GM18907 (cell line): Measurements from ENCODE around the gene ZBTB8A.
"Not testable (repeated sequence)": the region's sequence is repeated elsewhere in the genome, so short reads cannot be mapped to it uniquely, and the experiment has no call there.

ENCODE experiments used
- ATAC-seq: cut with Tn5 transposase; IDR thresholded peaks from one replicate; pipeline ENCODE4 v1.9.1; 2021; ENCODE audit warnings: mild to moderate bottlenecking, moderate library complexity; ENCODE audit not compliant: unreplicated experiment

ZBTB8A gene

DNA sequence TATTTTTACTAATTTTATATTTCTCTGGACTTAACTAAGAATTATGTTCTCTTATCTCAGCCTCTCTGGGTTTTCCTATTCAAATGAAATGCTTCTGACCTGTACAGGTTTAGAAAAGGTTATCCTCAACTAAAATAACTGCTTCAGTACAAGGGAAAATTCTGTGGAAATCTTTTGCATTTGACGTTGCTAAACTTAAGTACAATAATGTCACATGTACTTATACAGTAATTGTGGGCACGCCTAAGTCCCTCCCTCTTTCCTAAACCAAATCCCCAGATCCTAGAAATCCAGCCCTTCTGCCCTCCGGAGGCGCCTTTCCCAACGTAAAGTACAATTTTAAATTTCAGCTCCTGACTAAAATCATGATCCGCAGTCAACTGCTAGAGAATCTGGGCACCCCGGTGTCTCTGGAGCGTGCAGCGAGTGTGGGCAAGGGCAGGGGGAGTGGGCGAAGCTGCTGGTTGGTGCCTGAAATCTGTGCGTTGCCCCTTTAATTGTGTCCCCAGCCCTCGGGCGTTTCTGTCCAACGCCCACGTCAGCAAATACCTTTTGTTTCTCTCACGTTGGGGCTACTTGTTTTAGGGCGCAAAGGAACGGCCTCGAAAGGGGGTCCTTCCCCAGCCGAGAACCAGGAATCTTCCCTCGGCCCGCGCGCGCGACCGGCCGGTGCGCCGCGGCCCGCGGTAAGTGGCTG, at the start of gene ZBTB8A:
Gene ZBTB8A (plus strand): TSS at position 541 of the 697 bp plus-strand sequence. CDS start 53,505 bp downstream, outside the sequence.
- ATAC-seq = no peak

DNA sequence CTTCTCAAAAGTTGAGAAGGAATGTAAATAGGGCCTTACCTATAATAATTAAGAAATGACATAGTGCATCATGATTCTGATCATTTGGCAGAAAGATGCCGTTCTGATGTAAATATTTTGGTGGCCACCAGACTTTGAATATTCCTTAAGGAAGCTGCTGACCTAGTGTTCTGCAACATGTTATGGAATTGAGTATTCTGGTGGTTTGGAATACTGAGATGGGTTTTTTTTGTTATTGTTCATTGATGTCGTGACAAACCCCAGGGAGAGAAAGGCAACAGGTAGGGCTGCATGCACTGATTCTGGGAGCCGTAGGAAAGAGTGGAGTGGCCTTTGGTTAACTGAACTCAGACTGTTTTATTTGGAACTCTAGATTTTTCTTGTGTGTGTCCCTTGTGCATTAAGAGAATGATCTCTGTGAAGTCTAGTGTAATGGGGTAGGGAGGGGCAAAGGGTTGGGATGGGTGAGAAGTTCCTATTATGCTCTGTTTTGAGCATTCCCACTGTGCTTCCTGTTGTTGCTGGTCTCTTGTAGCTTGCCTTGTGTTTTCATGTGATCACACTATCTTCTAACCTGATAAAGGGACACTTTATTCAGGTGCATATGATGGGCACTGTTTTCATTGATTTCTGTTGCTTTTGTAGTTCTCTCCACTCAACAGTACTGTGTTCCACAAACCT, 49.3 kb upstream of the ZBTB8A start:
- no peak for ATAC-seq

DNA sequence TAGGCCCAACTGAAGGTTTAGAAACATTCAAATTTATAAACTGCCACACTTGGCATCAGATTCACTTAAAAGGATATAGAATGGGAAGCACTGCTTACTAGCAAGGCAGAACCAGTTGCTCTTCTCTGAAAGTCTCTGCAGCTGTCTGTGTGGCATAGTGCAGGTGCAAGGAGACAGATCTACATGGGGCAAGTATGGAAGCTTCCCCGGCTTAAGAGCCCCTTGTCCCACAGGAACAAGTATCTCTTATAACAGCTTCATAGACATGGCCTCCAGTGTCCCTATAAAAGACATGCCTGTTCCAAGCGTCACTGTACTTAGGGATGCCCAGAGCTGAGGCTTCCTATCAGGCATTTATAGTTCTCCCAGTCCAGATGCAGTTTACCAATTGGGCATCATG, 47.8 kb upstream of the ZBTB8A start:
- ATAC-seq = no peak

DNA sequence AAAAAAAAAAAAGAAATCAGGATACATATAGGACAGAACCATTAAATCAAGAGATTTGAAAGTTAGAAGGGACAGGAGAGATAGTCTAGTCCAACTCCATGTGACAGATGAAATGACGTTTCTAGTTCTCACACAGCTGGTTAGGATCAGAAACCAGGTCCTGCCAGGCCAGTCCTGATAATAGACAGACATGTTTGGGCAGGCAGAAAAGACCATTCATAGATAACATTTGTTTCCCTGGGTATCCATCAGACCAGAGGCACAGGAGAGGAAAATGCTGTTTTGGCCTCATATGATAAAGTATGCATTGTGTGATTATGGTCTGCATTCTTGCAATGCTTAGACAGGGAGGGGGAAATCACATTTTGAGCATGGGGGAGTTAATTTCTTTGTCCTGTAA, 45.0 kb upstream of the ZBTB8A start:
- ATAC-seq = no peak

DNA sequence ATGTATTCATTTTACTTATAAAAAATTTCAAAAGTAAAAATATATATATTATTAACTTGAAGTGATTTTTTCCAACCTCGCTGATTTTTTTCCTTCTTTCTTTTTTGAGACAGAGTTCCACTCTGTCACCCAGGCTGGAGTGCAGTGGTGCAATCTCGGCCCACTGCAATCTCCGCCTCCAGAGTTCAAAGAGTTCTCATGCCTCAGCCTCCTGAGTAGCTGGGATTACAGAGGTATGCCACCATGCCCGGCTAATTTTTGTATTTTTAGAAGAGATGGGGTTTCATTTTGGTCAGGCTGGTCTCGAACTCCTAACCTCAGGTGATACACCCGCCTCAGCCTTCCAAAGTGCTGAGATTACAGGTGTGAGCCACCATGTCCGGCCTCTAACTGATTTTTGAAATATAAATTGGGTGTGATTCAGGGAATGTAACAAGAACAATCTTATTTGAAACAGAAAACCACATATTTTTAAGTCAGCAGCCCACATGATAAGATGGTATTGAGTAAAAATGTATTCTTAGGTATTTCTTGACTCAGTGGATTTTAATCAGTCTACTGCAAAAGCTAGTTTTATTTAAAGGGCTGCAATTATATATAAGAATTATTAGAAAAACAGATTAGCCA, 44.4 kb upstream of the ZBTB8A start:
- no peak for ATAC-seq

DNA sequence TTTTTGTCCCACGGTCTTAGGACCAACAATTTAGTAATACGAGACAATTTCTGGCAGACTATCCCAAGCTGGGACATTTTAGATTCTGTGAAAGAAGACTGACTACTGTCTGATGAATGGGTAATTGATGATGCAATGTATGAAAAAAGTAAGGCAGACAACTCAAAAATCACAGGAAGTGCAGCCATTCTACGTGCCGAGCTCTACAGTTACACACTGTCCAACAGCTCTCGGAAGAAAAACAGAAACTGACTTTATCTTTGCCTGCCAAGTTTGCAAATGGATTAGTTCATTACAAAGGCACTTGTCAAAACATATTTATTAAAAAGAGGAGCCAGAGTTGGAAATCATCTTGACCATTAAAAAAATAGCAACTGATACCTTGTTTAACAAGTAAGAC, 43.1 kb upstream of the ZBTB8A start:
- no peak for ATAC-seq

DNA sequence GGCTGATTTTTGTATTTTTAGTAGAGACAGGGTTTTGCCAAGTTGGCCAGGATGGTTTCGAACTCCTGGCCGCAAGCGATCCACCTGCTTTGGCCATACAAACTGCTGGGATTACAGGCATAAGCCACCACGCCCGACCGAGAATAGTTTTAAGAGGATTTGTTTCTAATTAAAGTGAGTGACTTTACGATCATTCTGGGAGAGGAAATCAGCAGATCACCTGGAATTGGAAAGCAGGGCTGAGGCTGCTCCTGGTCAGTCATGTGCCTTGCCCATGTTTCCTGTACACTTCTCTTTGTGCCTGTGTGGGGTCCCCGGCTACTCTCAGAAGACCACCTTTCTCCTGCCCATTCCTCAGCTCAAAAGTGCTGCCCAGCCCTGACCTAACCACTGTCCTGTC, 40.5 kb upstream of the ZBTB8A start:
- no peak for ATAC-seq

DNA sequence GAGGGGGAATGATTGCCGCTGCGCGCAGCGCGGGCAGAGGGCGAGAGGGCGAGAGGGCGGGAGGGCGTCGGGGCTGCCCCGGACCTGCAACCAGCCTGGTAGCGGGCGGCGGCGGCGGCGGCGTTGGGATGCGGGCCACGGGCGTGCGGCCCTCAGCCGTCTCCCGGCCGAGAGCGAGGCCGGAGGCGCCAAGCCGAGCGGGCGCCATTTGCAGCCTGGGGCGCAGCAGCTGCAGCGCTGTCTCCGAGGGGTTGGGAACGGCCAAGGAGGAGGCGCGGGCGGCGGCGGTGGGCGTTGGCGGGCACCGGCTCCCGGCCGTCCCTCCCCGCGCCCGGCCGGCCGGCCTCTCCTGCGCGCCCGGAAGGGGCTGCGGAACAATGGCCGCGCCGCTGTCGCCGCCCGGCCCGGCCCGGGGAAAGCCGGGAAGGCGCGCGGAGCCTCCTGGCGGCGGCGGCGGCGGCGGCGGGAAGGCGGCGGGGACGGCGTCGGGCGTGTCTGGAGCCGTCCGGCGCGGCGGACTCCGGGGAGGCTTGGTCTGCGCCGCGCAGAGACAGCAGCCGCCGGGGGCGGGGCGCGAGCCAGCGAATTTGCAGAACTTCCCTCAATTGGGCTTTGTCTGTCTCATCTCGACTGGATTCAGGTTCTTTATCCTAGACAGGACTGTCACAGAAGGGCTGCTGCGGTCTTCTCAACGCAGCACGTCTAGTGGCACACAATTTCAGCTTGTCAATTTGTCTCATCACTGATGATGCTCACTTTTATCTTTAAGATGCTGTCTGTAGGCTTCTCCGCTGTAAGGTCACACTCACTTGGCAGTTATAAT, 38.6 kb upstream of the ZBTB8A start:
- ATAC-seq = peak; percentile 65

DNA sequence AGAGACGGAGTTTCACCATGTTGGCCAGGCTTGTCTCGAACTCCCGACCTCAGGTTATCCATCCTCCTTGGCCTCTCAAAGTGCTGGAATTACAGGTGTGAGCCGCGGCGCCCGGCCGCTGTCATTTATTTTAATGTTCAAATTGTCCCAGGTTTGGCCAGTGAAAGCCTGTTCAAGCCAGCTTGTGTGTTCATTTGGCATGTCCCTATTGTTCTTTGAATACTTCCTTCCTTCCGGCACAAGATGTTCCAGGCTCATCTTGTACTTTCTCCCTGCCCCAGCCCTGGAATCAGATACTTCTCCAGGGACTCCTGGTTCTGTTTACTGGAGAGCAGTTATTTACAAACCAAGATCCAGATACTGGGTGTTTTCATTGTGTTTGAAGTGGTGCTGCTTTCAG, 37.4 kb upstream of the ZBTB8A start:
- no peak for ATAC-seq

DNA sequence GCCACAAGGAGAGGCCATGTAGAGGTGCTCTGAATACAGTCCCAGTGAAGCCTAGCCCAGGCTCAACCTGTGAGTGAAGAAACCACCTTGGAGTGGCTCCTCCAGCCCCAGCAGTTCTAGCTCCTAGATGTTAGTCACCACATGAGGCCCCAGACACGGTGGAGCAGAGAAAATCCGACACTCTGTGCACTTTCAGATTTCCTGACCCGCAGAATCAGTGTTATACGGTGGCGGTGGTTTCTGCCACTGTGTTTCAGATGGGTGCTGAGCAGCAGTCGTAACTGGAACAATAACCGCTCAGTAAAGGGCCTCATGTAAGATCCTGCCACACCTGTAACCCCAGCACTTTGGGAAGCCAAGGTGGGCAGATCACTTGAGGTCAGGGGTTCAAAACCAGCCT, 36.1 kb upstream of the ZBTB8A start:
- ATAC-seq = no peak

DNA sequence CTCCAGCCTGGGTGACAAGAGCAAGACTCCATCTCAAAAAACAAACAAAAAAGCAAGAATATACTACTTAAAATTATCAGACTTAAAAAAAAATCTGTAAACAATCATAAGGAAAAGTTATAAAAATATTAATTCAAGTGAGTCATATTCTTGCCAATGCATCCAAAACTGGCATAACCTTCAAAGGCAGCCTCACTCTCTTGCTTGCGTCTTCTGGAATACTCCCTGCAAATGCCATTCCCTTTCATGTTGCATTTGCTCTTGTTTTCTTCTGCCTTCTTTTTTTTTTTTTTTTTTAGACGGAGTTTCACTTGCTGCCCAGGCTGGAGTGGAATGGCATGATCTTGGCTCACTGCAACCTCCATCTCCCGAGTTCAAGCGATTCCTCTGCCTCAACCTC, 32.2 kb upstream of the ZBTB8A start:
- no peak for ATAC-seq

DNA sequence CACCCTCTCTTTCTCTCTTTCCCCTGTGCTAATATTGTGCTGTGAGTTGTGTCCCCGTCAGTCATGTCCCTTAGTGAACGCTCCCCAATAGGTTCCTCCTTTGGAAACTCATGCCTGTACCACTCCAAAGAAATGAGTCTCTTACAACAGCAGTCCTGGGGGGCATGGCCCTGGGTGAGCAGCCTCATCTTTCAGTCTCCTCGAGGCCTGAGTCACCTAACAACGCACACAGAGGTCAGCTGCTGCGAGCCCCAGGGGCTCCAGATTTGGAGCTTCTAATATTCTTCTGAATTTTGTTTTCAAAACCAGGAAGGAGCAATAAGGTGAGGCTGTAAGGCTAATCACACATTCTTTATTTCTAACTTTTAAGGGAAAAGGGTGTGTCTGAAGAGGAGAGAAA, 30.5 kb upstream of the ZBTB8A start:
- no peak for ATAC-seq

DNA sequence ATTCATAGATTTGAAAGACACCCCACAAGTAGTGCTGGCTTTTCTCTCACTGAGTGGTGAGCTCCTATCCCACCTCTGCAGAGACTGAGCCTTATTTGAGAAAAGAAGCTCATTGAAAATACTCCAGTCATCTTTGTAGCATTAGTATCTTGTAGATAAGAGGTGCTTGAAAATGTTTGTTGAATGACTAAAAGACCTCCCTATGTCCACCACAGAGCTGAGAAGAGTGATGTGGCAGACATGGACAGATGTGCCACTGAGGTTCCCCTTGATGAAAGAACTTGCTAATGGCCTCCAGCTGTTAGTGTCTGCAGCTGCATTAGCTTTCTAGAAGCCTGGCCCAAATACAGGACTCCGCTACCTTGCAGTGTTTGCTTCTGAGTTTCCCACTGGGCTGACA, 29.3 kb upstream of the ZBTB8A start:
- ATAC-seq = no peak

DNA sequence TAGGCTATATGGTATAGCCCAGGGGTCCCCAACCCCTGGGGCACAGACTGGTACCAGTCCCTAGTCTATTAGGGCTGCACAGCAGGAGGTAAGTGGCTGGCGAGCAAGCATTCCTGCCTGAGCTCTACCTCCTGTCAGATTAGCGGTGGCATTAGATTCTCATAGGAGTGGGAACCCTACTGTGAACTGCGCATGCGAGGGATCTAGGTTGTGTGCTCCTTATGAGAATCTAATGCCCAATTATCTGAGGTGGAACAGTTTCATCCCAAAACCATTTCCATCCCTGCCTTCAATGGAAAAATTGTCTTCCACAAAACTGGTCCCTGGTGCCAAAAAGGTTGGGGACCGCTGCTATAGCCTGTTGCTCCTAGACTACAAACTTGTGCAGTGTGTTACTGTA, 22.8 kb upstream of the ZBTB8A start:
- ATAC-seq = no peak

DNA sequence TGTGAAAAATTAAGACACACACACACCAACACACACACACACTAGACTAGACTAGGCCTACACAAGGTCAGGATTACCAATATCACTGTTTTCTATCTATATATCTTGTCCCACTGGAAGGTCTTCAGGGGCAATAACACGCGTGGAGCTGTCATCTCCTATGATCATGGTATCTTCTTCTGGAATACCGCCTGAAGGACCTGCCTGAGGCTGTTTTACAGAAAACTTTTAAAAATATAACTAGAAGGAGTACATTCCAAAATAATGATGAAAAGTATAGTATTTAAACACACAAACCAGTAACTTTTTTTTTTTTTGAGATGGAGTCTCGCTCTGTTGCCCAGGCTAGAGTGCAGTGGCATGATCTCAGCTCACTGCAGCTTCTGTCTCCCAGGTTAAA, 20.3 kb upstream of the ZBTB8A start:
- no peak for ATAC-seq

DNA sequence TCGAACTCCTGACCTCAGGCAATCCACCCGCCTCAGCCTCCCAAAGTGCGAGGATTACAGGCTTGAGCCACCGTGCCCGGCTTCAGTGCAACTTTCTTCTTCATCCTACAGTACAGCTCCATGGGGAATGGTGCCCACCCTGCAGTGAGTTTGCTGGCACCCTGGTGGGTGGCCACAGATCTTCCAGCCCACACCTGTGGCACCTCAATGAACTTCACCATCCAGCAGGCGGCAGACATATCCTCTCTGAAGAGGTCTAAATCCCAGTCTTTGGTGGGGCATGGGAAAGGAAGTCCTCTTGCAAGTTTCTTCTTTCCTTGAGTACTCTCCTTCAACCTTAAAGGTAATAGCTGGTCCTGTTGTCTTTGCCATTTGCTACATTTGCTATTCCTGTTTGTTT, 18.1 kb upstream of the ZBTB8A start:
- ATAC-seq = no peak

DNA sequence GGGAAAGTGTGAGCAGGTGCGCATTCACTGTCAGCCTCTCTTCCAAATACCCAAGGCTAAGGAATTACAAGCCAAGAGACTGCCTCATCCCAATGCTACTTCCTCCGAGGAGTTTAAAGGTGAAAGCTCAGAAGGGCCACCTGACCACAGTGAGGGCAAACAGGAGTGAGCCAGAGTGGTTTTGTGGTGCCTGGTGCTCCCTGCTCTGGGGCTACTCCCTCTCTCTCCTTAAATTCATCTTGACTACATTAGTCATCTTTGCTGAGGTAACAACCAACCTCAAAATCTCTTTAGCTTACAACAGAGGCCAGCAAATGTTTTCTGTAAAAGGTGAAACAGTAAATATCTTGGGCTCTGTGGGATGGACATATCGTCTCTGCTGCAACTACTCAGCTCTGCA, 14.2 kb upstream of the ZBTB8A start:
- ATAC-seq = no peak

DNA sequence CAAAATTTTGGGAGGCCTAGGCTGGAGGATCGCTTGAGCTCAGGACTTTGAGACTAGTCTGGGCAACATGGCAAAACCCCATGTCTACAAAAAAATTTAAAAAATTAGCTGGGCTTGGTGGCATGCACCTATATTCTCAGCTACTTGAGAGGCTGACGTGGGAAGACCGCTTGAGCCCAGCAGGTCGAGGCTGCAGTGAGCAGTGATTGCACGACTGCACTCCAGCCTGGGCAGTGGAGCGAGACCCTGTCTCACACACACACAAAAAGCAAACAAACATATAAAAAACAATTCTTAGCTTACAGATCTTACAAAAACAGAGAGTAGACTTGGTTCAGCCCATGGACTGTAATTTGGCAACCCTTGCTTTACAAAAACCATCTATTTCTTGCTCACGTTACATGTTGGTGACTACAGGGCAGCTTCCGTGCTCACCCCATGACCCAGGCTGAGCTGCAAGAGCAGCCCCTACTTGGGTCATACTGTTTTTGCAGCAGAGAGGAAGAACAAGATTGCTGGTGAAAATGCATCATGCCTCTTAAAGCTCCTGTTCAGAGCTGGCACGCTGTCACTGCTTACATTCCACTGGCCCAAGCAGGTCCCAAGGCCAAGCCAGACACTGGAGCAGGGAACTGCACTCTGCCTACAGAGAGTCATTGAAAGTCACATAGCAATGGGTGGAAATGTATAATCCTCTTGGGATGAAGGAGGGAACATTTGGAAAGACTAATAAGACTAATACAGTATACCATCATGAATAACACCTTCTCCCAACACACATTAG, 13.4 kb upstream of the ZBTB8A start:
- ATAC-seq = no peak

DNA sequence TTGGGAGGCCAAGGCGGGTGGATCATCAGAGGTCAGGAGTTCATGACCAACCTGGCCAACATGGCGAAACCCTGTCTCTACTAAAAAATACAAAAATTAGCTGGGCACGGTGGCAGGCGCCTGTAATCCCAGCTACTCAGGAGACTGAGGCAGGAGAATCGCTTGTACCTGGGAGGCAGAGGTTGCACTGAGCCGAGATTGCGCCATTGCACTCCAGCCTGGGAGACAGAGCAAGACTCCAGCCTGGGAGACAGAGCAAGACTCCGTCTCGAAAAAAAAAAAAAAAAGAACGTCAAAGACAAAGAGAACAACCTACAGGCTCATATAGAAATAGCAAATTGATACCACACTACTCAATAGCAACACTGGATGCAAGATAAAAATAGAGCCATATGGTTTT, 10.7 kb upstream of the ZBTB8A start:
- not testable (repeated sequence) for ATAC-seq

DNA sequence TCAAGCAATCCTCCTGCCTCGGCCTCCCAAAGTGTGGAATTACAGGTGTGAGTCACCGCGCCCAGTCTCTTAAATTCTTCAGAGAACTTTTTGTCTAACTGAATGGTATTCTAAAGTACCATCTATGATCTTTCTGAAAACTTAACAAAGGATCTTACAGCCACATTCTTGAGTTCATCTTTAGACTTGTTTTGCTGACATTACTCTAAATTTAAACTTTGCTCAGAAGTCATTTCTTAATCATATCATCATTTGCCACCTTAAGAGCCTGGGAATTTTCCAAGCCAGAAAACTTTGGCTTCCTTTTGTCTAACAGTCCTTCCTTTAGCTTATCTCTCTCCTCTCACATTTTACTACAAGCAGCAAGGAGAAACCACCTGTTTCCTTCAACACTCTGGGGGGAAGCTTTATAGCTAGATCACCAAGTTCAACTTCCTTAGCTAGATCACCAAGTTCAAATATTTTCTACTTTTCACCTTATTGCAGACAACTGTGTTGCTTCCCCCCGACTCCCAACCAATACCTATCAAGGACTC, 5.4 kb upstream of the ZBTB8A start:
- no peak for ATAC-seq
